ENCODE measurements around the gene ZNF683.
A peak's percentile ranks its signal among the peaks of the same experiment; 100 is the strongest.
"Not testable (repeated sequence)": the region's sequence is repeated elsewhere in the genome, so short reads cannot be mapped to it uniquely, and the experiment has no call there.

Gene ZNF683

DNA sequence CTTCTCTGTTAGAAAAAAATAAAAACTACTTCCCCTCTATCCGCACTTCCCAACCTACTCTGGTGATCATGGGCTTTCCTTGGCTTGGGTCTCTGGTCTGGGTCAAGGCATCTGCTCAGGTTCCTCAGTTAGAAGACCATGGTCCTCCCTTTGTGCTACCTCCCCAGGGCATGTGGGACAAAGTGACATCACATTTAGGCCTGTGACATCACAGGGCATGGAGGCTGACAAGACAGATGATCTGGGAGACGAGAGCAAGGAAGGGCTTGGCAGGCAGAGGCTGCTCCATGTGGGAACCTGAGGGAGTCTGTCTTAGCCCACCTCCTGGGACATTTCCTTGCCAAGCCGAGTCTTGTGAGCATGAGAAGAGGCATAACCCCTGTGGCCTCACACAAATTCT is at the start of gene ZNF683:
ZNF683 (minus strand) TSS at position 140 of the 400 bp plus-strand sequence. CDS start 4,179 bp downstream, outside the sequence.
- DNase-seq (ENCODE audit: low read depth in 2 of 3, low spot score in 2 of 3), result not testable (repeated sequence)

GRCh38 chr1:26419494-26419893 is 46.9 kb upstream of the ZNF683 start:
- no peak for DNase-seq (ENCODE audit: low read depth in 2 of 3, low spot score in 2 of 3)

- no peak for DNase-seq (ENCODE audit: low read depth in 2 of 3, low spot score in 2 of 3)
Observed at GRCh38 chr1:26418865-26419349, 46.4 kb upstream of the ZNF683 start.

- DNase-seq (ENCODE audit: low read depth in 2 of 3, low spot score in 2 of 3), result peak; percentile 52 to 85 (median 59)
Observed at GRCh38 chr1:26417111-26417759, 44.7 kb upstream of the ZNF683 start.

- no peak for DNase-seq (ENCODE audit: low read depth in 2 of 3, low spot score in 2 of 3)
Observed at GRCh38 chr1:26413031-26413430, 40.5 kb upstream of the ZNF683 start.

DNA sequence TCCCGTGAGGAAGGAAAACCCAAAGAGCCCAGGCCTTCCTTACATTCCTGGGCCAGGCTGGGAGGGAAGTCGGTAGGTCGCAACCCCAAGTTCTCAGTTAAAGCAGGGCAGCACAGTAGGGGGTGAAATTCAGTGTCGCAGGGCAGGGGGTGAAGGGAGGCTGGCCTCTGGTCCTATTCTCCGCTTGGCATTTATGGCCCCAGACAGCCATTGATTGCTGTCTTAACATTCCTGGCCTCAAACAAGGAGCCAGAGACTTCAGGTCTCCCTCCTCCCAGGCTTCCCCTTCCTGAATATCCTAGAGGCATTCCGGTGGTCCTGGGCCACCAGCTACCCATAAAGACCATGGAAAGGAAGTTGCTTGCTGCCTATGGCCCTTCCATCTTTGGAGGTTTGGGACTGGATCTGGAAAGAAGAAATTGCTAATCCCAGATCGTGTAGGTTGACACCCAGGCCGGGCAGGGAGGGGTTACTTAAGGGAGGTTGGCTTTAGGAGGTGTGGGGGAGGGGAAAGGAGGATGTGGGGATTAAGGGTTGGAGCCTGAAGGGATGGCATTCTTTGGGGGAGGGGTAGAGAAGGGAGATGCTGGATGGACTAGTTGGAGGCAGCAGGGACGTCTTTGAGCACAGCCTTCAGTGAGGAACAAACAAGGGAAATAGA is 39.8 kb upstream of the ZNF683 start:
- DNase-seq (ENCODE audit: low read depth in 2 of 3, low spot score in 2 of 3), result no peak

GRCh38 chr1:26411624-26412074 is 39.1 kb upstream of the ZNF683 start:
- DNase-seq (ENCODE audit: low read depth in 2 of 3, low spot score in 2 of 3), result no peak

DNA sequence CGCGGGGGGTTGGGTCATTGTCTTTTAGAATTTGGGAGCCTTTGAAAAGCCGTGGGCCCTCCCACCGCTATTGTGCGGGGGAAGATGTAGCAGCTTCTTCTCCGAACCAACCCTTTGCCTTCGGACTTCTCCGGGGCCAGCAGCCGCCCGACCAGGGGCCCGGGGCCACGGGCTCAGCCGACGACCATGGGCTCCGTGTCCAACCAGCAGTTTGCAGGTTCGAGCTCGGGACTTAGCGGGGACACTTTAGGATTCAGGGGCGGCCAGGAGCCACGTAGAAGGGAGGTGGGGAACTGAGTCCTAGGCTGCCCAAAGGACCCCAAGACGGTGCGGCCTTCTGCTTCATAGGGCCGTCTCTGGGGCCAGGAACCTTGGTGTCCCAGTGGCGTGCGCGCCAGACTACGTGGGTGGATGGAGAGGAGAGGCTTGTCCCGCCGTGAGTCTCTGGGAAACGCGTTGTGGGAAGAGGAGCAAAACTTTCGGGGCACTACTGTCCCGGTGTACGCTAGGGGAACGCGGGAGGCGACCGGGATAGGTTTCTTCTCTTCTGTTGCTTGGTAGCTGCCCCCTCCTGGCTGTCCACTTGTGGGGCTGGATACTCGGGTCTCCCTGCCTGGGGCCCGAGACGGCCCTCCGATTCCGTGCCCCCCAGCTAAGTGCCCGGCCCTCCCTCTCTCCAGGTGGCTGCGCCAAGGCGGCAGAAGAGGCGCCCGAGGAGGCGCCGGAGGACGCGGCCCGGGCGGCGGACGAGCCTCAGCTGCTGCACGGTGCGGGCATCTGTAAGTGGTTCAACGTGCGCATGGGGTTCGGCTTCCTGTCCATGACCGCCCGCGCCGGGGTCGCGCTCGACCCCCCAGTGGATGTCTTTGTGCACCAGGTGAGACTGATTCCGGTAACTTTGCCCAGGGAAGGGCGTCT is 38.4 kb upstream of the ZNF683 start, which contains the start of gene LIN28A:
LIN28A (plus strand) TSS at position 112 of the 918 bp plus-strand sequence; CDS start at position 187, 75 bp downstream.
- DNase-seq (ENCODE audit: low read depth in 2 of 3, low spot score in 2 of 3), result no peak

DNA sequence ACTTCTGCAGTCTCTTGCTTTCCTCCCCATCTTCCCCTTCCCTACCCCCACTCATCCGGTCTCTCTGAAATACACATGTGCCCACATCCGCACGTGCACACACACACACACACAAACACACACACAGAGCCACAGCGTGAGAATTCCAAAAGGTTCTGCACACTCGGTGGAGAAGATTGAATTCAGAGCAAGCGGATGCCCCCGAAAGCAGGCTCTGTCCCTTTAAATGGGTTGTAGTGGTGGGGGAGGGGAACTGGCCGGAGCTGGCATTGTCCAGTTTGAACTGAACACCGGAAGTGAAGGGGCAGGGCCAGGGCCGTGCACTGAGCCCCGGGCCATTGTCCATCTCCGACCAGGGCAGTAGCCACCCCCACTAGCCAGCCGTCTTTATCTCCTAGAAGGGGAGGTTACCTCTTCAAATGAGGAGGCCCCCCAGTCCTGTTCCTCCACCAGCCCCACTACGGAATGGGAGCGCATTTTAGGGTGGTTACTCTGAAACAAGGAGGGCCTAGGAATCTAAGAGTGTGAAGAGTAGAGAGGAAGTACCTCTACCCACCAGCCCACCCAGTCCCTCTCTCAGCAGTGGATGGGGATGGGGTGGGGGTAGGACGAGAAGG is 36.7 kb upstream of the ZNF683 start:
- no peak for DNase-seq (ENCODE audit: low read depth in 2 of 3, low spot score in 2 of 3)

- DNase-seq (ENCODE audit: low read depth in 2 of 3, low spot score in 2 of 3), result peak in 2 of 3 experiments; percentile 51 to 54
Observed at GRCh38 chr1:26408604-26409003, 36.1 kb upstream of the ZNF683 start.

- DNase-seq (ENCODE audit: low read depth in 2 of 3, low spot score in 2 of 3), result no peak
Observed at GRCh38 chr1:26405281-26405915, 32.8 kb upstream of the ZNF683 start.

- DNase-seq (ENCODE audit: low read depth in 2 of 3, low spot score in 2 of 3), result no peak
Observed at GRCh38 chr1:26404641-26405040, 32.1 kb upstream of the ZNF683 start.

- no peak for DNase-seq (ENCODE audit: low read depth in 2 of 3, low spot score in 2 of 3)
Observed at GRCh38 chr1:26403656-26404055, 31.1 kb upstream of the ZNF683 start.

GRCh38 chr1:26401891-26402290 is 29.3 kb upstream of the ZNF683 start:
- DNase-seq (ENCODE audit: low read depth in 2 of 3, low spot score in 2 of 3), result no peak

DNA sequence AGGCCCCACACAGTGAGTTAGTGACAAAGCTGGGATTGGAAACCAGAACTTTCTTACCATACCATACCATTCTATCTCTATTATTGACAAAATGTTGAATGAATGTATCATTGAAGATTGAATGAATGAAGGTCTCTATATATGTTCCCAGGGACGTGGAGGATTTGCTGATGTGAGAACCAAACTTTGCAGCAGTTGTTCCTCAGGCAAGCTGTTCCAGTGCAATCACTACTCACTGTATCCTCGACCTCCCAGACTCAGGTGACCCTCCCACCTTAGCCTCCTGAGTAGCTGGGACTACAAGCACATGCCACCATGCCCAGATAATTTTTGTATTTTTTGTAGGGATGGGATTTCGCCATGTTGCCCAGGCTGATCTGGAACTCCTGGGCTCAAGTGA is 26.5 kb upstream of the ZNF683 start:
- DNase-seq (ENCODE audit: low read depth in 2 of 3, low spot score in 2 of 3), result no peak

DNA sequence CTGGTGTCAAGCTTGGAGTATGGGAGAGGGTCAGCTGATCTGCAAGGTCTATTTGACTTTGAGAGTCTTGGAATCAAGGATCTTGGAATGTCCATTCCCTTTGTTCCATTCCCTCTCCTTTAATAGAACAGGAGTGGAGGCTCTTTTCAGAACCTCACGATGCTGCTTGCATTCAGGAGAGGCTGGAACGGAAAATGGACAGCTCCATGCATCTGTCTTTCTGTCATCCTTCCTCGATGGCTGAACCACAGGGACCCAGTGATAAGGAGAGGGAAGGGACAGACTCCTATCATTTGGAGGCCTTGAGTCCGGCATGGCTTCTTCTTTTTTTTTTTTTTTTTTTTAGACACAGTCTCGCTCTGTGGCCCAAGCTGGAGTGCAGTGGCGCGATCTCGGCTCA is 23.2 kb upstream of the ZNF683 start:
- no peak for DNase-seq (ENCODE audit: low read depth in 2 of 3, low spot score in 2 of 3)

- DNase-seq (ENCODE audit: low read depth in 2 of 3, low spot score in 2 of 3), result no peak
Observed at GRCh38 chr1:26391450-26391849, 18.9 kb upstream of the ZNF683 start.

DNA sequence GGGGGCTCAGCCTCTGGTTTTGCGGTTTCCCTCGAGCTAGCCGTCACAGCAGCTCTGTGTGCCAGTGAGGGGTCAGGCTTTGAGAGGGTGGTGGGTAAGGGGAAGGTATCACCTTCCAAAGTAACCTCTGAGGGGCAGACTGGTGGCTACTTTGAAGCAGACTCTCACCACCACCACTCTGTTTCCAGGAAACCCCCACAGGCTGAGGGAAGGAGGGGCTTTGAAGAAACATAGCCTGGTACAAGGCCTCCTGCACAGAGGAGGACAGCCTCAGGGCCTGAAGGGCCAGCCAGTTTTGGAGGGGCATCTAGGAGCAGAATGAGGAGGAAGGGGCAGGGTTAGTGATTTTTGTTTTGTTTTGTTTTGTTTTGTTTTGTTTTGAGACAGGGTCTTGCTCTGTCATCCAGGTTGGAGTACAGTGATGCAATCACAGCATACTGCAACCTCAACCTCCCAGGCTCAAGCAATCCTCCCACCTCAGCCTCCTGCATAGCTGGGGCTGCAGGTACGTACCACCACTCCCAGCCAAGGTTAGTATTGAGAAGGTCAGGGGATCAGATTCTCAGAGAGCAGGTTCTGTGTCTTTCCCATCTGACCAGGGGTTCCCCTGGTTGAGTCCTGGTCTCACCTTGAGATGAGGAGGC is 17.2 kb upstream of the ZNF683 start:
- DNase-seq (ENCODE audit: low read depth in 2 of 3, low spot score in 2 of 3), result no peak

- DNase-seq (ENCODE audit: low read depth in 2 of 3, low spot score in 2 of 3), result no peak
Observed at GRCh38 chr1:26388791-26389445, 16.4 kb upstream of the ZNF683 start.

Data from activated CD8-positive, alpha-beta memory T cell treated with anti-CD3 and anti-CD28 coated beads for 48 hours (primary cell).